HG03045 (cell line): ENCODE measurements around the gene YAE1.

Experiments
- ATAC-seq: cut with Tn5 transposase; IDR thresholded peaks from one replicate; pipeline ENCODE4 v1.9.1; 2021; ENCODE audit warnings: mild to moderate bottlenecking, moderate library complexity; ENCODE audit not compliant: unreplicated experiment

YAE1 gene

GRCh38 chr7:39554583-39555165, 11.5 kb upstream of the YAE1 start:
- ATAC-seq: no peak

- ATAC-seq: no peak
Observed at GRCh38 chr7:39557222-39557621, 9.0 kb upstream of the YAE1 start.

- no peak for ATAC-seq
Observed at GRCh38 chr7:39557911-39558310, 8.3 kb upstream of the YAE1 start.

GRCh38 chr7:39560408-39560807, 5.8 kb upstream of the YAE1 start:
- no peak for ATAC-seq

DNA sequence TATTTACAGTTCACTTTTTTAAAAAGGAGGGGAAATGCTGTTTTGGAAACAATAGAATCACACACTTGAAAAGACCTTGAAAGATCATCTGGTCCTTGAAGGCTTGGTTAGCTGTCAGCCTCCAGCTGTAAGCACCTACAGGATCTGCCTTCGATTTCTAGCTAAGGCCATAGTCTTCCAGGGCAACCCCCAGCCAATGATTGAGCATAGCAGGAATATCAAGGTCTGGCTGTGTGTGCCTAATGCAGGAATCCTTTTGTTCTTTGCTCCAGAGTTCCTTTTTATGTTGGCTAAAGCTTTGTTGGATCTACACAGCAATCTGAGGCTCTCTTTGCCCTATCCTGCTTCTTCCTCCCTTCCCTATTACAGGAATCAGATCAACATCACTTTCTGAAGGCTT, 5.2 kb upstream of the YAE1 start:
- no peak for ATAC-seq

- no peak for ATAC-seq
Observed at GRCh38 chr7:39565538-39565937, 666 bp upstream of the YAE1 start.

DNA sequence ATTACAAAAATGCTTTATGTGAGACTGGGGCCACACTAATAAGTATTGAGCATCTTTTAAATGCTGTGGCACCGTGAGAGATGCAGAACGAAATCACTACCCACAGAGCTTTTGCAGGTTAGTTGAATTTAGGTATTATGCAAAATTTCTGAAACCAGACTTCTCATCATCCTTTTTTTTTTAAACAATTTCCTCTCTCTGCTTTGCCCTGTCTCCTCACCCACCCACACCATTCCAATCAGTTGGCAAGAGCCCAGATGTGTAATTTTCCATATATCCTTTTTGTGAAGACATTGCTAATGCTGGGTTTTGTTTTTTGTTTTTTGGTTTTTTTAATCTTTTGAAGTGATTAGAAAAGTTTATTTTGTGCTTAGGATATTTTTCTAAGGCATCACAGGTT, 1.1 kb downstream of the YAE1 start:
- no peak for ATAC-seq

DNA sequence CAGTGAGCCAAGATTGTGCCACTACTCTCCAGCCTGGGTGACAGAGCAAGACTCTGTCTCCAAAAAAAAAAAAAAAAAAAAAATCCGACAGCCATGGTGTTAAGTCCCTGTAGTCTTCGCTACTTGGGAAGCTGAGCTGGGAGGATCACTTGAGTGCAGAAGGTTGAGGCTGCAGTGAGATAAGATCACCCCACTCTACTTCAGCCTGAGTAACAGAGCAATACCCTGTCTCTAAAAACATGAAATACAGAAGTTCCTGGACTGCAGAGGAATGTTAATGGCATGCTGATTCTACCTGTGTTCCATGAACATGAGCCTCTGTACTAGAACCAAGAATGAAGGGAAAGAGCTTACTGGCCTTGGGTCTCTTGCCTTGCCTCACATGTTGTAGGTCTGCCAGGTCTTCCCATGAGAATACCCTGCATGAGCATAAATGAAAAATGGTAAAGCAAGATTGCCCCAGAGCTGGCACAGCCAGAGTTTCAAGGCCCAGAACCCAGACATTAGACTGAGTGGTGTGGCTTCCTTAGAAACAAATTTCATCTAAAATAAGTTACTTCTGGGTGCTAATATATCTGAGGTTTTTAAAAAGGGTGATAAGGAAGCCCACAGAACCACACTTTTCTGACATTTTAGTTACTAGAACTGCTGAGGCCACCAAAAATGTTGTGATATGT, 8.6 kb downstream of the YAE1 start:
- ATAC-seq: no peak

DNA sequence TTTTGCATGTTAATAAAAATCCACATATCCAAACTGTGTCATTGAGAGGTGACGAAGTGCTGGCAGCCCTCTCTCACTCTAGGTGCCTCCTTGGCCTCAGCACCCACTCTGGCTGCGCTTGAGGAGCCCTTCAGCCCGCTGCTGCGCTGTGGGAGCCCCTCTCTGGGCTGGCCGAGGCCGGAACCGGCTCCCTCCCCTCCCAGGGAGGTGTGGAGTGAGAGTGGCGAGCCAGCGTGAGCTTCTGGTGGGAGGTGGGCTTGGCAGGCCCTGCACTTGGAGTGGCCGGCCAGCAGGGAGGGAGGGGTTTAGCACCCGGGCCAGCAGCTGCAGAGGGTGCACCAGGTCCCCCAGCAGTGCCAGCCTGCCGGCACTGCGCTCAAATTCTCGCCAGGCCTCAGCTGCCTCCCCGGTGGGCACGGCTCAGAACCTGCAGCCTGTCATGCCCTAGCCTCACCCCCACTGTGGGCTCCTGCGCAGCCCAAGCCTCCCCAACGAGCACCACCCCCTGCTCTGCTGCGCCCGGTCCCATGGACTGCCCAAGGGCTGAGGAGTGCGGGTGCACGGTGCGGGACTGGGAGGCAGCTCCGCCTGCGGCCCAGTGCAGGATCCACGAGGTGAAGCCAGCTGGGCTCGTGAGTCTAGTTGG, 11.1 kb downstream of the YAE1 start:
- ATAC-seq: no peak

DNA sequence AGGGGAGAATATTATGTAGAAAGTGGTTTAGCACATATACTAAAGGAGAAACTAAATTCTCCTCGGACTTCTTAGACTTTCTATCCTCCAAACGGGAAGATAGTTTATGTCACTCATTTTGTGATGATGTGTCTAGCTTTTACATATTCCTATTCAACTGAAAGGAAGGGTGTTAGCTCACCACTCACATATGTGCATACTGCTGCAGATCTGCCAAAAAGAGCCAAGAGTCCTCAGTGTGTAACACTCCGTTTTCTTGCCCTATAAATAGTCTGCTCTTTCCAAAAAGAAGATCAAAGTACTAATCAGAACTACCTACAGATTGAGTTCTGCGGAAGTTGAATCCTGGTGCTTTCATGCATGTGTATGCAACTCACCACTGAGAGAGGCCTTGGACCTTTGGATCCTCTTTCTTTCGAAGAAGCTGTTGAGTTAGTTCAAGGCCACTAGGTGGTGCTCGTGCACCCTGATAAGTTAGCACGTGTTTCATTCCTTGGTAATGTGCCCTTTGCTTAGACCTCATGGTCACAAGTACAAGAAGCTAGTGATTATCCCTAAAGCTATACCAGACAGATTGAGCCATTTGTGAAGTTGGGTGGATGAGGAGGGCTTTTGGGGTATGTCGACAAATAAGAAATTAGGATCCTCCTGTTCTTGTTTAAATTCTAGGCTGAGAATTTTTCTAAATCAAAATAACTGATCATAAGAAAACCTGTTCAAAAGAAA, 14.1 kb downstream of the YAE1 start:
- peak; percentile 85 for ATAC-seq

DNA sequence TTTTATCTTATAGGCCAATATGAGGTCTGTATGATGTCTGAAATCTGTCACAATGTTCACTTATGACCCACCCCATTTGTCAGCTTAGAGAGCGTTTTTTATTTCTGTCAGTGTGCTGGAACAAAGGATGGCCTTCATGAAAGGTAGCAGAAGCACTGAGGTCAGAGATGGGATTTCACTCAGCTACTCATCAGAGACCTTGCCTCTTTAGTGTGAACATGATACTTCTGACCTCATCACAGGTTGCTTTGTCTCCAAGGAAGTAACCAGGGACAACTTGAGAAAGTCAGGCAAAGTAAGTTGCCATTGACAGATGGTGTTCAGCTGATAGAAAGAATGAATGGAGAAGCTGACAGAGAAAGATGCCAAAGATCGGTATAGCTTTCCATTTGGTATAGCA, 16.3 kb downstream of the YAE1 start:
- no peak for ATAC-seq

DNA sequence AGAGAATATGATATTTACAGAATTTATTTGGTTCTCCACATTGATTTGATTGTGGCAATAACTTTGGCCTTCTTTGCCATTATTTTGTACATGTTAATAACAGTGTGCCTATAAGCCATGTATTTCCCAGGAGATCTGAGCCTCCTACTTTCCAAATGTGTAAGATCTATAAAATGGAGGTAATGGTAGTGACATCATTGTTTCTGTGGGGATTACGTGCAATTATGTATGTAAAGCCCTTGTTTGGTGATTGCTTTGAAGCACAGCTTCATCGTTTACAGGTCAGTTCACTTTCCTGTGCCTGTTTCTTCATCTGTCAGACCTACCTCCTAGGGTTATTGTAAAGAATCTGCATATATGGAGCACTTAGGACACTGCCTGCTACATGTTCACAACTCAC, 17.3 kb downstream of the YAE1 start:
- no peak for ATAC-seq

DNA sequence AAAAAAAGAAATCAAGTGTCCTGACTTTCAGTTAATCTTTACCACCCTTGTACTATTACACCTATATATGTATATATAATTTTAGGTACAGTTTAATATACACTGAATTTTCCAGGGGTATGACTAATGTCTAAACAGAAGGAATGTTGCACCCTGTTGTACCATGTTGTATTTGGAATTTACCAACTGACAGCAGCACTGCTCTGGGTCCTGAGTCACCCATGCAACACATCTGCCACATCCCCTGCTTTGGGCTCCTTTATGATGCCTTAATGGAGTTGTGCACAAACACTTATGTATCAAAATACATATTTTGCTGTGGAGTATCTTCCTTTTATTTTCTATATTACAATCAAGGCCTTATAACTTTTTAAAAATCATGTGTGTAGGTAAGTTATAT, 21.2 kb downstream of the YAE1 start:
- ATAC-seq: no peak

DNA sequence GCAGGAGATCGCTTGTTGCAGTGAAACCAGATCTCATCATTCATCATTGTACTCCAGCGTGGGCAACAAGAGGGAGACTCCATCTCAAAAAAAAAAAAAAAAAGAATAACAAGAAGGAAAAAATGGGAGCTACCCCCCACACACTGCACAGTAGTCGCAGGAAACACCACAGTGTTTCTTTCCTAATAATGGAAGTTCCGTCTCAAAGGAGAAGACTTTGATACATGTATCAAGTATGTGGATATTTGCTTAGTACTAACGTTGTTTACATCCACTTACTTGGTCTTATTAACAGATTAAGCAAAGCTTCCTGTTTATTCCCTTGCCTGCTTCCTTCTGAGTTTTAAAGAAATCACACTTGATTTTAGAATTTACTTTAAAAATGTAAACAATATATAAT, 22.2 kb downstream of the YAE1 start:
- no peak for ATAC-seq

GRCh38 chr7:39589323-39590111, 23.3 kb downstream of the YAE1 start:
- peak; percentile 92 for ATAC-seq

- no peak for ATAC-seq
Observed at GRCh38 chr7:39592586-39592985, 26.4 kb downstream of the YAE1 start.

GRCh38 chr7:39594988-39595620, 28.9 kb downstream of the YAE1 start:
- ATAC-seq: no peak

DNA sequence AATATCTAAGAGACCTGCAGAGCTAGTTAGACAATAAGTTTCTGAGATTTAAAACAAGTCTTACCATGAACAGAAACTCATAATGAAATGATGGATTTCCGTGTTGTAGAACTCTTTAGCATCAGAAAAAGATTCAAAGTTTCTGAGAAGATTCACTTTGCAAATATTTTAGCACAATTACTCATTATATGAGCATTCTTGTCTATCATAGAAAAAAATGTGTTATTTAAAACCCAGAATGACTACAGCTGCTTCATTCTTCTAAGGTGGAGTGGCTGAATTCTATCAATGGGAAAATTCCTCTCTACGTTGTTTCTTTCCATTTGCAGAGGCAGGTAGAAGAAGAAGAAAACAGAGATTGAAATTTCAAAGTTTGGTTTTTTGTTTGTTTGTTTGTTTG, 36.1 kb downstream of the YAE1 start:
- ATAC-seq: no peak

DNA sequence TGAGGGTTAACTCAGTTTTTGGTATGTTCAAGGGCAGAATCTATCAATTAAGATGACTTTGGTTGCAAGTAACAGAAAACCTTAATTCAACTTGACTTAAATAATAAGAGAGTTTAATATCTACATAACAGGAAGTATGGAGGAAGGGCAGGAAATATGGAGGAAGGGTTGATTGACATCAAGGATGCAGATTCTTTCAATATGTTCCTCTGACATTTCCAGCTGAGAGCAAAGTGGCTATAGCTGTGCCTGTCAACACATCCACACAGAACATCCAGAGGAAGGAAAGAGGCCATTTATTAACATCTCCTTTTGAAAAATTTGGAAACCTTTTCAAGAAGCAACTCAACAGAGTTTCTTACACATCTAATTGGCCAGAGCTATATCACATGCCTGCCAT, 37.7 kb downstream of the YAE1 start:
- no peak for ATAC-seq

DNA sequence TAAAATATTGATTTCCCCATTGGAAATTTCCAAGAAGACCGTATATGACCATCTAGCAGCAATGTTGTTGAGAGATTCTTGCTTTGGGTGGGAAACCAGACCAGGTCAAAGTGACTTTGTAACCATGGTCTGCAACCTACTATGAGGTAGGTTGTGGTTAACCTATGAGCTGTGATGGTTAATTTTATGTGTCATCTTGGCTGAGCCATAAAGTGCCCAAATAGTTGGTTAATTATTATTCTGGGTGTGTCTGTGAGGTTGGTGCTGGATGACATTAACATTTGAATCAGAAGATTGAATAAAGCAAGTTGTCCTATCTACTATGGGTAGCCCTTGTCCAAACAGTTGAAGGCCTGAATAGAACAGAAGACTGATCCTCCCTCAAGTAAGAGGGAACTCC, 38.9 kb downstream of the YAE1 start:
- no peak for ATAC-seq

DNA sequence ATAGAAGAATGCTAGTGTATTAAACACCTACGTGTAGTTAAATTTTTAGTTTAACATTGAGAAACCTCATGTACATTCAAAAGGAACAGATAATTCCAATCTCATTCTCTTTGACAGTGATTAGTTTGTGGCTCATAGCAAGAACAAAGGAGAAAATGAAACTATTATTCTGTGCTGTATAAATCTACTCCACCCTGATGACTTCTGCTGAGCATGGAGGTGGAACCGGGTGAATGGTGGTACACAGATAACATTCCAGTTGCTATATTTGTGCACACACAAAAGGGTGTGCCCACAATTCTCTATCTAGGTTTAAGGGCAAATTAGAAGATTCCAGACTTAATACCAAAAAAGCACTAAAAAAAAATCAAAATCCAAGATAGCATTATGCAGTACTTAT, 40.1 kb downstream of the YAE1 start:
- no peak for ATAC-seq
